K562 treated with DMSO at 1 percent for 12 hours (cell line): ENCODE measurements around the gene CALB2. TPM values are rescaled to one million over a fixed set of nuclear protein-coding genes. Genes with fewer than 3 reads are reported as not detected.

Experiments
- total RNA-seq: library from RNA; unstranded; fragments of 300-600 nt; gene quantifications from 2 replicates; pipeline ENCODE4 v1.2.3, GENCODE V29; 2022; ENCODE audit not compliant: insufficient read depth

CALB2 gene
- not detected in 2 replicates for total RNA-seq

DNA sequence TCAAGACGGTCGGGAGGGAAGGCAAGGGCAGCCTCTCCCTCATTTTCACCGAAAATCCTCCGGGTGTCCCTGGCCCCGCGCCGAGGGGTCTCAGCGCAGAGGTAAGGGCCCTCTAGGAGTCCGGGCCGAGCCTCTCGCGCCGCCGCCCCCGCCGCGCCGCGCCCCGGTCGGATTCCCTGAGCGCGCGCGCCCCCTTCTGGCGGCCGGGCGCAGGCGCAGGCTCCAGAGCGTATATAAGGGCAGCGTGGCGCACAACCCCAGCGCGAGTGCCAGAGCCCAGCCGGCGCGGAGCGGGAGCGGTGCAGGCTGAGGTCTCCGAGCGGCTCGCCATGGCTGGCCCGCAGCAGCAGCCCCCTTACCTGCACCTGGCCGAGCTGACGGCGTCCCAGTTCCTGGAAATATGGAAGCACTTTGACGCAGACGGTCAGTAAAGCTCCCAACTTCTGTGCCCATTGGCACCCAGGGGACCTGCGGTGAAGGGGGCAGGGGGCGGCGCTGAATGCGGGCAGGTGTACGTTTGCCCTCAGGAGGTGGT is at the start of gene CALB2:
Gene CALB2, plus strand, starts transcription at position 260 of the 535 bp plus-strand sequence. Its CDS starts 70 bp downstream, at position 330.

Other genes starting within 250 kb of the CALB2 start
- gene HYDIN, start 128.0 kb upstream of the CALB2 start, total RNA-seq: 0.22 TPM in 1 of 2 replicates, not detected in the other
- 5.0 and 21.2 TPM in 2 replicates for gene CMTR2, start 69.3 kb upstream of the CALB2 start, total RNA-seq
- gene TLE7, start 83.3 kb downstream of the CALB2 start, total RNA-seq: not detected in 2 replicates
- gene ZNF23, start 103.5 kb downstream of the CALB2 start, total RNA-seq: 2.4 and 7.2 TPM in 2 replicates
- 0.43 and 0.58 TPM in 2 replicates for gene ZNF19, start 130.6 kb downstream of the CALB2 start, total RNA-seq
- gene CHST4, start 167.7 kb downstream of the CALB2 start, total RNA-seq: not detected in 2 replicates
- gene TAT, start 218.4 kb downstream of the CALB2 start, total RNA-seq: not detected in 2 replicates